ENCODE measurements around the gene TFG. TPM values are rescaled to one million over a fixed set of nuclear protein-coding genes. Genes with fewer than 3 reads are reported as not detected.

The TFG gene
- total RNA-seq, 3 donors from 2014 or later (not counting 1 experiment from before 2014, with no cell fraction given) = 47.6 to 52.8 (median 50.0) TPM

GRCh38 chr3:100748967-100749366 lies 39.7 kb downstream of the TFG start:
- 100% methylated on average over 1 of the region's 2 CpGs for WGBS (ENCODE audit: insufficient coverage)
- H3K4me3 Mint-ChIP-seq = no peak overlapping the region
- DNase-seq = no peak
- Histone ChIP-seq H3K4me3 (ENCODE audit: low read length) (no peak overlapping the region), H3K27ac (ENCODE audit: low read length) (no peak overlapping the region), H3K9me3 (ENCODE audit: control insufficient read depth, insufficient read depth, low read length) (no peaks in the 10 kb centered on the region), H3K27me3 (ENCODE audit: control insufficient read depth, insufficient read depth, low read length) (no peaks in the 10 kb centered on the region), H3K36me3 (ENCODE audit: control insufficient read depth, insufficient read depth, low read length) (peaks cover 81% of the 10 kb centered on the region), H3K4me1 (ENCODE audit: control insufficient read depth, insufficient read depth, low read length) (no peaks in the 10 kb centered on the region)
- H3K27me3 Mint-ChIP-seq (ENCODE audit: low read depth in 2 of 2) = no peaks in the 10 kb centered on the region
- peaks cover 14% of the 10 kb centered on the region for H3K36me3 Mint-ChIP-seq
- no peaks in the 10 kb centered on the region for H3K9me3 Mint-ChIP-seq
- H3K27ac Mint-ChIP-seq = no peak overlapping the region
- no peak for ATAC-seq
- intact Hi-C loops (cut with micrococcal nuclease) = no loop called here
- no peak for TF ChIP-seq CTCF (IDR thresholded peaks at IDR 0.05)
- H3K4me1 Mint-ChIP-seq = no peaks in the 10 kb centered on the region

GRCh38 chr3:100753846-100754245 lies 44.6 kb downstream of the TFG start:
- Mint-ChIP-seq H3K36me3 (peaks cover 11% of the 10 kb centered on the region), H3K27me3 (ENCODE audit: low read depth in 2 of 2) (no peaks in the 10 kb centered on the region), H3K4me3 (no peak overlapping the region)

GRCh38 chr3:100754563-100755334 lies 45.5 kb downstream of the TFG start:
- Mint-ChIP-seq H3K9me3 (no peaks in the 10 kb centered on the region), H3K4me3 (no peak overlapping the region), H3K4me1 (no peaks in the 10 kb centered on the region), H3K27ac (no peak overlapping the region), H3K27me3 (ENCODE audit: low read depth in 2 of 2) (no peaks in the 10 kb centered on the region), H3K36me3 (peaks cover 6% of the 10 kb centered on the region)
- Histone ChIP-seq H3K27ac (ENCODE audit: low read length) (no peak overlapping the region), H3K4me3 (ENCODE audit: low read length) (no peak overlapping the region), H3K27me3 (ENCODE audit: control insufficient read depth, insufficient read depth, low read length) (no peaks in the 10 kb centered on the region), H3K9me3 (ENCODE audit: control insufficient read depth, insufficient read depth, low read length) (no peaks in the 10 kb centered on the region), H3K4me1 (ENCODE audit: control insufficient read depth, insufficient read depth, low read length) (no peaks in the 10 kb centered on the region), H3K36me3 (ENCODE audit: control insufficient read depth, insufficient read depth, low read length) (peaks cover 29% of the 10 kb centered on the region)
- TF ChIP-seq CTCF (IDR thresholded peaks at IDR 0.05) = no peak
- 50% methylated on average over 2 of the region's 3 CpGs for whole genome bisulfite sequencing (ENCODE audit: insufficient coverage)
- intact Hi-C loops (cut with micrococcal nuclease) = no loop called here
- no peak for DNase-seq
- no peak for ATAC-seq

More at GRCh38 chr3:100753846-100754245, 44.6 kb downstream of the TFG start:
- intact Hi-C loops (cut with micrococcal nuclease) = no loop called here
- no peak for TF ChIP-seq CTCF (IDR thresholded peaks at IDR 0.05)
- no peak for DNase-seq
- no peak overlapping the region for H3K27ac ChIP-seq (ENCODE audit: low read length)
- no peaks in the 10 kb centered on the region for H3K4me1 ChIP-seq (ENCODE audit: control insufficient read depth, insufficient read depth, low read length)
- no peak for ATAC-seq
- no peak overlapping the region for H3K4me3 ChIP-seq (ENCODE audit: low read length)
- Mint-ChIP-seq H3K9me3 (no peaks in the 10 kb centered on the region), H3K4me1 (no peaks in the 10 kb centered on the region), H3K27ac (no peak overlapping the region)
- H3K36me3 ChIP-seq (ENCODE audit: control insufficient read depth, insufficient read depth, low read length) = peaks cover 38% of the 10 kb centered on the region
- H3K27me3 ChIP-seq (ENCODE audit: control insufficient read depth, insufficient read depth, low read length) = no peaks in the 10 kb centered on the region
- H3K9me3 ChIP-seq (ENCODE audit: control insufficient read depth, insufficient read depth, low read length) = no peaks in the 10 kb centered on the region
- 100% methylated on average over 2 of the region's 2 CpGs for WGBS (ENCODE audit: insufficient coverage)

GRCh38 chr3:100756441-100756840 lies 47.1 kb downstream of the TFG start:
- Mint-ChIP-seq H3K9me3 (no peaks in the 10 kb centered on the region), H3K4me1 (no peaks in the 10 kb centered on the region), H3K4me3 (no peak overlapping the region), H3K27ac (no peak overlapping the region), H3K27me3 (ENCODE audit: low read depth in 2 of 2) (no peaks in the 10 kb centered on the region), H3K36me3 (peaks cover 6% of the 10 kb centered on the region)
- Histone ChIP-seq H3K27me3 (ENCODE audit: control insufficient read depth, insufficient read depth, low read length) (no peaks in the 10 kb centered on the region), H3K4me1 (ENCODE audit: control insufficient read depth, insufficient read depth, low read length) (no peaks in the 10 kb centered on the region), H3K9me3 (ENCODE audit: control insufficient read depth, insufficient read depth, low read length) (no peaks in the 10 kb centered on the region), H3K4me3 (ENCODE audit: low read length) (no peak overlapping the region), H3K36me3 (ENCODE audit: control insufficient read depth, insufficient read depth, low read length) (peaks cover 12% of the 10 kb centered on the region), H3K27ac (ENCODE audit: low read length) (no peak overlapping the region)
- 90% methylated on average over 1 of the region's 2 CpGs for WGBS (ENCODE audit: insufficient coverage)
- TF ChIP-seq CTCF (IDR thresholded peaks at IDR 0.05) = no peak
- ATAC-seq = no peak
- no peak for DNase-seq
- intact Hi-C loops (cut with micrococcal nuclease) = no loop called here
